Fibroblast of mammary gland (primary cell): ENCODE results near the gene PAX4.
A peak's percentile ranks its signal among the peaks of the same experiment; 100 is the strongest.

Source experiments
- DNase-seq: peaks from one replicate; pipeline ENCODE4 v3.0.0-alpha.2; 2010; ENCODE audit warnings: low read depth
- H3K4me3 ChIP-seq: 2 replicates; pipeline ENCODE4 v1.5.1; 2011; ENCODE audit warnings: low read depth, mild to moderate bottlenecking, low read length, moderate library complexity; ENCODE audit not compliant: control insufficient read depth
- CTCF ChIP-seq: conservative IDR thresholded peaks from 2 replicates; pipeline ENCODE4 v1.5.1; 2011; ENCODE audit warnings: low read depth, low read length, inconsistent platforms; ENCODE audit not compliant: control insufficient read depth, insufficient read depth

The PAX4 gene

GRCh38 chr7:127618775-127619174 is 833 bp upstream of the PAX4 start:
- no peak for TF ChIP-seq CTCF
- H3K4me3 ChIP-seq, result no peak overlapping the region
- DNase-seq, result no peak

- DNase-seq, result no peak
- H3K4me3 ChIP-seq, result no peak overlapping the region
- no peak for TF ChIP-seq CTCF
These were observed 1.2 kb downstream of the PAX4 start for GRCh38 chr7:127616724-127617123.

GRCh38 chr7:127612263-127612662 is 5.7 kb downstream of the PAX4 start:
- no peak for TF ChIP-seq CTCF
- DNase-seq, result no peak
- H3K4me3 ChIP-seq, result no peak overlapping the region

GRCh38 chr7:127609297-127609696 is 8.6 kb downstream of the PAX4 start:
- no peak for DNase-seq
- TF ChIP-seq CTCF, result no peak
- H3K4me3 ChIP-seq, result no peak overlapping the region

- no peak for TF ChIP-seq CTCF
- DNase-seq, result no peak
These were observed 9.5 kb downstream of the PAX4 start for GRCh38 chr7:127608446-127608845.

GRCh38 chr7:127600885-127601284 is 17.1 kb downstream of the PAX4 start:
- DNase-seq, result no peak
- H3K4me3 ChIP-seq, result no peak overlapping the region
- no peak for TF ChIP-seq CTCF

More at GRCh38 chr7:127608446-127608845, 9.5 kb downstream of the PAX4 start:
- H3K4me3 ChIP-seq, result no peak overlapping the region

GRCh38 chr7:127598318-127598717 is 19.6 kb downstream of the PAX4 start:
- peak; percentile 50 for TF ChIP-seq CTCF
- H3K4me3 ChIP-seq, result no peak overlapping the region
- DNase-seq, result peak; percentile 21
